ENCODE results near the gene TENM4. TPM values are rescaled to one million over a fixed set of nuclear protein-coding genes. Genes with fewer than 3 reads are reported as not detected.

Gene TENM4
- total RNA-seq, 1 experiment from 2014 or later: 0.39 TPM

DNA sequence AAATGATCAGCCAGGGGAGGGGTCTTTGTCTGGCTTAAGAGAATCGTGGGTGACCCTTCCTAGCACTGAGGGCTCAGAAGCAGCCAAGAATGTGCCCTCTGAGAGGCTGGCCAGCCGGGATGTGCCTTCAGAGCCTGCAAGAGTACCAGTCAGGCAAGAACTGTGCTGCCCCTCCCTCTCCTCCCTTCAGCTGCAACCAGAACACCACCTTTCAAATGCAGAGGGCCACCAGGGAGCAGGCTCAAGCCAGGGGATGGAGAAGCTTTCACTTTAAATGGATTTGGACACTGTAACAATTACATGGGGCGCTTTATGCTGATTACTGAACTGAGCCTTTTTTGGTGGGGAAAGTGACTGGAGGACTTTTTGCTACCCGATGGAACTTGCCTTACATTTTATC lies 44.9 kb upstream of the TENM4 start:
- ChIA-PET POLR2A (no interaction called here), CTCF (no interaction called here)
- H3K27me3 ChIP-seq (ENCODE audit: control insufficient read depth, insufficient read depth, low read length): no peaks in the 10 kb centered on the region
- DNase-seq (ENCODE audit: low read depth, low spot score): no peak
- H3K4me1 ChIP-seq (ENCODE audit: control insufficient read depth, insufficient read depth, low read length): no peaks in the 10 kb centered on the region
- ATAC-seq: no peak
- H3K9me3 ChIP-seq (ENCODE audit: control insufficient read depth, insufficient read depth, low read depth, low read length): no peaks in the 10 kb centered on the region
- in situ Hi-C loops (cut with HindIII; ENCODE audit: low pct_unique_long_range_greater_than_20kb, low sequenced_read_pairs) (no loop called here), intact Hi-C loops (cut with micrococcal nuclease; ENCODE audit: unreplicated experiment) (no loop called here)
- no peak overlapping the region for H3K4me3 ChIP-seq (ENCODE audit: low read depth in 2 of 2, low read length in 2 of 2)
- no TSS peak for BruUV-seq (replicated peaks)
- H3K36me3 ChIP-seq (ENCODE audit: control insufficient read depth, insufficient read depth, low read length): no peaks in the 10 kb centered on the region
- no peak overlapping the region for H3K27ac ChIP-seq (ENCODE audit: low read length)
- TF ChIP-seq CTCF (IDR thresholded peaks at IDR 0.05): no peak
- no peak for TF ChIP-seq POLR2AphosphoS5 (IDR thresholded peaks at IDR 0.05; ENCODE audit: low read depth, low read length)
- TF ChIP-seq, protein P1, sequence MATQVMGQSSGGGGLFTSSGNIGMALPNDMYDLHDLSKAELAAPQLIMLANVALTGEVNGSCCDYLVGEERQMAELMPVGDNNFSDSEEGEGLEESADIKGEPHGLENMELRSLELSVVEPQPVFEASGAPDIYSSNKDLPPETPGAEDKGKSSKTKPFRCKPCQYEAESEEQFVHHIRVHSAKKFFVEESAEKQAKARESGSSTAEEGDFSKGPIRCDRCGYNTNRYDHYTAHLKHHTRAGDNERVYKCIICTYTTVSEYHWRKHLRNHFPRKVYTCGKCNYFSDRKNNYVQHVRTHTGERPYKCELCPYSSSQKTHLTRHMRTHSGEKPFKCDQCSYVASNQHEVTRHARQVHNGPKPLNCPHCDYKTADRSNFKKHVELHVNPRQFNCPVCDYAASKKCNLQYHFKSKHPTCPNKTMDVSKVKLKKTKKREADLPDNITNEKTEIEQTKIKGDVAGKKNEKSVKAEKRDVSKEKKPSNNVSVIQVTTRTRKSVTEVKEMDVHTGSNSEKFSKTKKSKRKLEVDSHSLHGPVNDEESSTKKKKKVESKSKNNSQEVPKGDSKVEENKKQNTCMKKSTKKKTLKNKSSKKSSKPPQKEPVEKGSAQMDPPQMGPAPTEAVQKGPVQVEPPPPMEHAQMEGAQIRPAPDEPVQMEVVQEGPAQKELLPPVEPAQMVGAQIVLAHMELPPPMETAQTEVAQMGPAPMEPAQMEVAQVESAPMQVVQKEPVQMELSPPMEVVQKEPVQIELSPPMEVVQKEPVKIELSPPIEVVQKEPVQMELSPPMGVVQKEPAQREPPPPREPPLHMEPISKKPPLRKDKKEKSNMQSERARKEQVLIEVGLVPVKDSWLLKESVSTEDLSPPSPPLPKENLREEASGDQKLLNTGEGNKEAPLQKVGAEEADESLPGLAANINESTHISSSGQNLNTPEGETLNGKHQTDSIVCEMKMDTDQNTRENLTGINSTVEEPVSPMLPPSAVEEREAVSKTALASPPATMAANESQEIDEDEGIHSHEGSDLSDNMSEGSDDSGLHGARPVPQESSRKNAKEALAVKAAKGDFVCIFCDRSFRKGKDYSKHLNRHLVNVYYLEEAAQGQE (IDR thresholded peaks at IDR 0.05; ENCODE audit: insufficient read depth in 1 of 2, low read depth in 2 of 2, low read length in 1 of 2): no peak
- TF ChIP-seq TCF7L2 (IDR thresholded peaks at IDR 0.05; ENCODE audit: low read depth, low read length): no peak
- TF ChIP-seq SIN3A (IDR thresholded peaks at IDR 0.05; ENCODE audit: borderline replicate concordance, insufficient read depth, low read depth, low read length): no peak

DNA sequence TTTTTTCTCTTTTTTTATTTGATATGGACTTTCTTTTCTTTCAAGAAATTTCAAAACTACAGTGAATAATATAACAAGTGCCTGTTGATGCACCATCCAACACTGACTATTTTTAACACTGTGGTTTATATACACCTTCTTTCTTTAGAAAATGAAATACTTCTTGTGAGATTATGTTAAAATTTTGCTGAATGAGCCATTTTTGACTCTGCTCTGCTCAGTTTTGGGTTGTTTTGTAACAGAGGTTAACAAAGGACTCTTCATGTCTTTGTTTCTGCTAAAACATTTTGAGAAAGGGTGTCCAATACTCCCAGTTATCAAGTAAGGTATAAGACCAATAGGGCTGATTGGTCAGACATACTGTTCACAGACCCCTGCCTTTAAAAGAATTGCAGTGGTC lies 44.0 kb upstream of the TENM4 start:
- DNase-seq (ENCODE audit: low read depth, low spot score) (no peak), ATAC-seq (no peak)
- no peaks in the 10 kb centered on the region; the same call in 1 of the 2 replicates for H3K27me3 ChIP-seq (ENCODE audit: control insufficient read depth, insufficient read depth, low read length)
- H3K27ac ChIP-seq (ENCODE audit: low read length): no peak overlapping the region
- H3K36me3 ChIP-seq (ENCODE audit: control insufficient read depth, insufficient read depth, low read length): no peaks in the 10 kb centered on the region
- no TSS peak for BruUV-seq (replicated peaks)
- intact Hi-C loops (cut with micrococcal nuclease; ENCODE audit: unreplicated experiment) (no loop called here), in situ Hi-C loops (cut with HindIII; ENCODE audit: low pct_unique_long_range_greater_than_20kb, low sequenced_read_pairs) (no loop called here)
- no peaks in the 10 kb centered on the region for H3K9me3 ChIP-seq (ENCODE audit: control insufficient read depth, insufficient read depth, low read depth, low read length)
- no peak for TF ChIP-seq CTCF (IDR thresholded peaks at IDR 0.05)
- no peak for TF ChIP-seq POLR2AphosphoS5 (IDR thresholded peaks at IDR 0.05; ENCODE audit: low read depth, low read length)
- no peak overlapping the region for H3K4me3 ChIP-seq (ENCODE audit: low read depth in 2 of 2, low read length in 2 of 2)
- ChIA-PET POLR2A (no interaction called here), CTCF (no interaction called here)
- no peaks in the 10 kb centered on the region for H3K4me1 ChIP-seq (ENCODE audit: control insufficient read depth, insufficient read depth, low read length)
